Measurements from ENCODE around the gene LRRC8B. TPM values are rescaled to one million over a fixed set of nuclear protein-coding genes. Genes with fewer than 3 reads are reported as not detected.

LRRC8B gene
- total and polyA plus RNA-seq, 2 of the 13 experiments (the other 11 are each of a cell fraction or from before 2014, with no cell fraction given), result 4.9 to 7.6 TPM

DNA sequence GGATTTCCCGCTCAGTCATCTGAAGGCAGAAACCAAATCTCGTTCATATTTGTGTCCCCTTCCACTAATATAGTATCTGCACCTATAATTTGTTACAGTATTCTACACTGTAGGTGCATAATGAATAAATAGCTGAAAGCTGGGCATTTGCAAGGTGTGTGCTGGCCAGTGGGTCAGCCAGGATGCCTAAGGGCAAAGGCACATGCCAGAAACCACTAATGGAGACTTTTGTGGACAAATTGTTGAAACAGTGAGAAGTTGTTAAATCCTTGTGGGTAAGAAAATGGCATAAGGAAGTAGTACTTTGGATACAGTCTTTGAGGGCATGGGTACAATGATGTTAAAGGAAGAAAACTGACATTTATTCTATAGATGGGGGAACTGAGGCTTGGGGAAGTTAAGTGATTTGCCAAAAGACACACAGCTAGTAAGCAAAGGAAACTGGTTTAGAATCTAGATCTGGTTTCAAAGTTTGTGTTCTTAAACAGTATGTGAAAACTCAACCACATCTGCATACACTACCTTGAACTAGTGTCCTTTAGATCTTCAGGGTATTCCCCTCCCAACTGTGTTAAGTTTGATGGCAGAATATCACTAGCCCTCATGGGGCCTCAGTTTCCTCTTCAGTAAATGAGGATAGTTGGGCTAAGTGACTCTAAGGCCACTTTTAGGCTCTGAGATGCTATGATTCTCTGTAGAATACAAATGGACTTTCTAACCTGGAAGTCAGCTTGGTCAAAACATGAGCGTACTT lies 81.8 kb downstream of the LRRC8B start:
- TF ChIP-seq KLF9 (CRISPR knock-in tag; IDR thresholded peaks at IDR 0.05; ENCODE audit: low read depth), result no peak
- TF ChIP-seq ZNF672 (CRISPR knock-in tag; IDR thresholded peaks at IDR 0.05), result no peak
- TF ChIP-seq CCDC6 (CRISPR knock-in tag; IDR thresholded peaks at IDR 0.05), result no peak
- TF ChIP-seq ZEB1 (IDR thresholded peaks at IDR 0.05; ENCODE audit: insufficient replicate concordance, low read depth), result no peak
- no peak for TF ChIP-seq SIN3B (IDR thresholded peaks at IDR 0.05; ENCODE audit: low read length)
- no peak for TF ChIP-seq SYNCRIP (IDR thresholded peaks at IDR 0.05; ENCODE audit: insufficient read depth, low read depth, low read length)
- no peak for TF ChIP-seq MIER2 (CRISPR knock-in tag; IDR thresholded peaks at IDR 0.05)
- no peak for TF ChIP-seq JARID2 (CRISPR knock-in tag; IDR thresholded peaks at IDR 0.05; ENCODE audit: insufficient replicate concordance)
- TF ChIP-seq ZSCAN25 (CRISPR knock-in tag; IDR thresholded peaks at IDR 0.05), result no peak
- TF ChIP-seq POLR2AphosphoS5 (IDR thresholded peaks at IDR 0.05; ENCODE audit: low read depth, low read length), result no peak
- no peak for TF ChIP-seq ELF3 (CRISPR knock-in tag; IDR thresholded peaks at IDR 0.05)
- TF ChIP-seq ELF1 (CRISPR knock-in tag; IDR thresholded peaks at IDR 0.05), result no peak
- no peak for TF ChIP-seq CENPT (CRISPR knock-in tag; IDR thresholded peaks at IDR 0.05; ENCODE audit: low read depth)
- TF ChIP-seq ZNF572 (CRISPR knock-in tag; IDR thresholded peaks at IDR 0.05), result no peak
- FAIRE-seq (no peak), DNase-seq (ENCODE audit: low spot score) (no peak), ATAC-seq (no peak)
- no peaks in the 10 kb centered on the region for H3K79me2 ChIP-seq (ENCODE audit: insufficient read depth, low read length)
- intact Hi-C loops (cut with micrococcal nuclease; ENCODE audit: unreplicated experiment) (no loop called here), in situ Hi-C loops (cut with HindIII; ENCODE audit: extremely low pct_ligation_motif_present, low pct_unique_long_range_greater_than_20kb) (loop anchor here (10.0 kb wide), 1 partner anchor 92 kb away; no protein-coding TSS in a partner anchor)
- H2AFZ ChIP-seq (ENCODE audit: low read length), result no peak overlapping the region
- H3K9me3 ChIP-seq (ENCODE audit: low read length), result no peaks in the 10 kb centered on the region
- H3K27me3 ChIP-seq (ENCODE audit: control insufficient read depth in 1 of 2, insufficient read depth in 2 of 2, low read length in 2 of 2), result no peaks in the 10 kb centered on the region; a peak in 1 of 5 replicates
- no peak overlapping the region for H3K4me2 ChIP-seq (ENCODE audit: low read depth, low read length)
- 51% methylated on average over 3 of the region's 3 CpGs for WGBS (ENCODE audit: low lambda C conversion rate)
- CTCF ChIA-PET (ENCODE audit: low intra/inter-chr PET ratio, low total read pairs), result no interaction called here
- H3K4me3 ChIP-seq (replicated peaks in 1 of 3; ENCODE audit: insufficient read depth in 1 of 3, low read depth in 2 of 3, low read length in 3 of 3), result no peak overlapping the region
- POLR2A ChIA-PET, result no interaction called here
- no peaks in the 10 kb centered on the region for H4K20me1 ChIP-seq (ENCODE audit: insufficient read depth, low read length)
- H3K27ac ChIP-seq (ENCODE audit: extremely low read length, insufficient read depth, low read length), result no peak overlapping the region
- H3K4me1 ChIP-seq (ENCODE audit: insufficient read depth, low read length), result peaks cover 33% of the 10 kb centered on the region
- H3K9ac ChIP-seq (ENCODE audit: insufficient read depth, low read depth, low read length), result no peak overlapping the region
- H3K36me3 ChIP-seq (replicated peaks in 1 of 2; ENCODE audit: control insufficient read depth in 1 of 2, insufficient read depth in 2 of 2, low read length in 2 of 2), result no peaks in the 10 kb centered on the region
- BruUV-seq (replicated peaks), result no TSS peak
